Sigmoid colon (tissue), 7 donors: ENCODE measurements around the gene IQCK. TPM values are rescaled to one million over a fixed set of nuclear protein-coding genes. Genes with fewer than 3 reads are reported as not detected.

Source experiments
- DNase-seq: peaks from one replicate; pipeline ENCODE4 v3.0.0-alpha.2; 2019
- H3K27ac ChIP-seq, 4 donors: fragments of 200-600 bp; sonication (generic); one replicate each; pipeline ENCODE4 v1.5.1; 2016 to 2019; ENCODE audit warnings: mild to moderate bottlenecking in 1 of 4
- H3K27me3 ChIP-seq, 3 donors: fragments of 200-600 bp; sonication (generic); one replicate each; pipeline ENCODE4 v1.5.1; 2019; ENCODE audit warnings: mild to moderate bottlenecking in 1 of 3
- H3K36me3 ChIP-seq, 4 donors: fragments of 200-600 bp; sonication (generic); one replicate each; pipeline ENCODE4 v1.5.1; 2016 to 2019
- H3K4me1 ChIP-seq, 4 donors: fragments of 200-600 bp; sonication (generic); one replicate each; pipeline ENCODE4 v1.5.1; 2017 to 2019
- H3K4me3 ChIP-seq, 4 donors: fragments of 200-600 bp; sonication (generic); one replicate each; pipeline ENCODE4 v1.5.1; 2017 to 2019; ENCODE audit warnings: mild to moderate bottlenecking in 2 of 4, moderate library complexity in 1 of 4
- H3K9me3 ChIP-seq, 4 donors: fragments of 200-600 bp in 3 of 4; sonication (generic) in 3 of 4; one replicate each; pipeline versions ENCODE4 v1.5.1 to v1.6.1; 2013 to 2019
- CTCF ChIP-seq, 4 experiments: fragments of 450-650 bp in 3 of 4; fragments of 200-600 bp in 1 of 4; IDR thresholded peaks; one replicate each; pipeline ENCODE4 v1.5.1; 2016 to 2019; ENCODE audit warnings: antibody characterized with exemption in 4 of 4, mild to moderate bottlenecking in 3 of 4, moderate library complexity in 2 of 4
- EP300 ChIP-seq, 4 donors: sonication (generic); formaldehyde crosslinking; IDR thresholded peaks; one replicate each; pipeline ENCODE4 v1.6.1; 2017; ENCODE audit warnings: antibody characterized with exemption in 4 of 4
- POLR2A ChIP-seq, 2 donors: fragments of 450-650 bp; IDR thresholded peaks; one replicate each; pipeline ENCODE4 v1.6.1; 2016; ENCODE audit warnings: antibody characterized with exemption in 2 of 2, mild to moderate bottlenecking in 2 of 2, moderate library complexity in 2 of 2
- POLR2AphosphoS5 ChIP-seq, 4 donors: sonication (generic); formaldehyde crosslinking; IDR thresholded peaks; one replicate each; pipeline ENCODE4 v1.6.1; 2017; ENCODE audit warnings: antibody characterized with exemption in 4 of 4
- WGBS, 2 donors: extraction: QIAGEN DNeasy Blood & Tissue Kit; methylation state at CpG; one replicate each; pipeline ENCODE4 v1.1.7; 2013; 5-methylcytosine and 5-hydroxymethylcytosine counted together
- intact Hi-C: fragments of 100-400 bp; cut with DNase I; formaldehyde crosslinking; loops from one replicate; pipeline ENCODE4 v1.15.1; 2023
- polyA plus RNA-seq, 3 donors: library from polyadenylated mRNA; stranded (reverse); fragments of 200-250 nt; gene quantifications; one replicate each; pipeline ENCODE4 v1.2.3, GENCODE V29; 2013
- total RNA-seq, 4 donors: library from RNA; depleted of rRNA; stranded (reverse); fragments of >200 nt; gene quantifications; one replicate each; pipeline ENCODE4 v1.1.0, GENCODE V29; 2016
- donor health status: healthy with polysubstance abuse.
- donor health status: Bipolar disorder and iron deficiency.
- donor health status: healthy.

IQCK gene
- total and polyA plus RNA-seq, 7 donors, result 5.1 to 16.6 (median 10.3) TPM

- 97 to 99% methylated on average over 4 of the region's 4 CpGs for WGBS, 2 donors
- DNase-seq, result no peak
- no peak overlapping the region for H3K27ac ChIP-seq
- intact Hi-C loops, result no loop called here
- peaks cover 0 to 4% (median 0%) of the 10 kb centered on the region in 4 donors for H3K4me1 ChIP-seq
- H3K27me3 ChIP-seq, result no peaks in the 10 kb centered on the region
- no peak overlapping the region for H3K4me3 ChIP-seq
- TF ChIP-seq EP300 (IDR thresholded peaks at IDR 0.05) (no peak), POLR2A (IDR thresholded peaks at IDR 0.05) (no peak), POLR2AphosphoS5 (IDR thresholded peaks at IDR 0.05) (no peak), CTCF (IDR thresholded peaks at IDR 0.05) (no peak)
- peaks cover 27 to 81% (median 45%) of the 10 kb centered on the region in 4 donors for H3K36me3 ChIP-seq
- H3K9me3 ChIP-seq, result no peaks in the 10 kb centered on the region
These were observed 32.9 kb upstream of the IQCK start for GRCh38 chr16:19685176-19685575.

- Histone ChIP-seq H3K27ac (no peak overlapping the region), H3K4me1 (peaks cover 0 to 5% (median 0%) of the 10 kb centered on the region in 4 donors), H3K9me3 (no peaks in the 10 kb centered on the region), H3K36me3 (peaks cover 25 to 80% (median 51%) of the 10 kb centered on the region in 4 donors), H3K27me3 (no peaks in the 10 kb centered on the region), H3K4me3 (no peak overlapping the region)
- WGBS, 2 donors, result 92 to 93% methylated on average over 7 of the region's 7 CpGs
- TF ChIP-seq POLR2AphosphoS5 (IDR thresholded peaks at IDR 0.05) (no peak), CTCF (IDR thresholded peaks at IDR 0.05) (no peak), EP300 (IDR thresholded peaks at IDR 0.05) (no peak), POLR2A (IDR thresholded peaks at IDR 0.05) (no peak)
- DNase-seq, result no peak
- intact Hi-C loops, result no loop called here
These were observed 30.8 kb upstream of the IQCK start for GRCh38 chr16:19687279-19687678.

- Histone ChIP-seq H3K4me3 (no peak overlapping the region), H3K36me3 (peaks cover 13 to 80% (median 43%) of the 10 kb centered on the region in 4 donors), H3K27ac (no peak overlapping the region), H3K4me1 (peaks cover 0 to 5% (median 0%) of the 10 kb centered on the region in 4 donors), H3K27me3 (no peaks in the 10 kb centered on the region), H3K9me3 (no peaks in the 10 kb centered on the region)
- intact Hi-C loops, result no loop called here
- no peak for TF ChIP-seq POLR2AphosphoS5 (IDR thresholded peaks at IDR 0.05)
- TF ChIP-seq EP300 (IDR thresholded peaks at IDR 0.05), result no peak
- 85 to 89% methylated on average over 18 of the region's 18 CpGs for WGBS, 2 donors
- DNase-seq, result no peak
These were observed 29.6 kb upstream of the IQCK start for GRCh38 chr16:19688396-19689024.

GRCh38 chr16:19689342-19689741, 28.7 kb upstream of the IQCK start:
- WGBS, 2 donors, result 96% methylated on average over 5 of the region's 5 CpGs
- Histone ChIP-seq H3K27me3 (no peaks in the 10 kb centered on the region), H3K4me1 (peaks cover 0 to 5% (median 0%) of the 10 kb centered on the region in 4 donors), H3K36me3 (peaks cover 6 to 77% (median 35%) of the 10 kb centered on the region in 4 donors), H3K9me3 (no peaks in the 10 kb centered on the region), H3K4me3 (no peak overlapping the region), H3K27ac (no peak overlapping the region)
- intact Hi-C loops, result no loop called here
- no peak for DNase-seq
- TF ChIP-seq POLR2A (IDR thresholded peaks at IDR 0.05) (no peak), EP300 (IDR thresholded peaks at IDR 0.05) (no peak), POLR2AphosphoS5 (IDR thresholded peaks at IDR 0.05) (no peak), CTCF (IDR thresholded peaks at IDR 0.05) (no peak)

GRCh38 chr16:19690196-19690595, 27.9 kb upstream of the IQCK start:
- no peak overlapping the region for H3K4me3 ChIP-seq
- TF ChIP-seq POLR2AphosphoS5 (IDR thresholded peaks at IDR 0.05), result no peak
- no peak for TF ChIP-seq CTCF (IDR thresholded peaks at IDR 0.05)
- no peak for TF ChIP-seq EP300 (IDR thresholded peaks at IDR 0.05)
- TF ChIP-seq POLR2A (IDR thresholded peaks at IDR 0.05), result no peak
- 77 to 83% methylated on average over 4 of the region's 4 CpGs for WGBS, 2 donors
- intact Hi-C loops, result no loop called here
- peak overlapping the region in 1 of 4 donors; percentile 32 for H3K27ac ChIP-seq
- peaks cover 0 to 5% (median 0%) of the 10 kb centered on the region in 4 donors for H3K4me1 ChIP-seq
- H3K36me3 ChIP-seq, result peaks cover 5 to 71% (median 29%) of the 10 kb centered on the region in 4 donors
- no peaks in the 10 kb centered on the region for H3K9me3 ChIP-seq
- no peaks in the 10 kb centered on the region for H3K27me3 ChIP-seq
- DNase-seq, result no peak
